ENCODE measurements around the gene UACA.

DNA sequence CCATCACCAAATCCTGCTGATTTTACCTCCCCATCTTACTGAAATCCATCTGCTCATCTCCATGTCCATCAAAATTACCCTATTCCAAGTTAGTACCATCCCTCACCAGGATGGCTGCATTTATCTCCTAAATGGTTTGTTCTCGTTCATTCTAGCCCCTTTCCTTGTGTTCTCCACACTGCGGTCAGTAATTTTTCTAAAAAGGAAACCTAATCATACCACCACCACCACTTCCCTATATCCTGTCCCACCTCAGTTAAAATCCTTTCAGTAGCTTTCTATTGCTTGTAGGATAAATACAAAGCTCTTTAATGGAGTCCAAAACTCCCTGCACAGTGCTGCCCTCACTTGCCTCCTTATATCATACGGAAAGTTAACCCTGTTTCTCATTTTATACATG is 51.1 kb downstream of the UACA start:
- no peak for TF ChIP-seq SRF (IDR thresholded peaks at IDR 0.05; ENCODE audit: low read depth, low read length)
- TF ChIP-seq, protein P1, sequence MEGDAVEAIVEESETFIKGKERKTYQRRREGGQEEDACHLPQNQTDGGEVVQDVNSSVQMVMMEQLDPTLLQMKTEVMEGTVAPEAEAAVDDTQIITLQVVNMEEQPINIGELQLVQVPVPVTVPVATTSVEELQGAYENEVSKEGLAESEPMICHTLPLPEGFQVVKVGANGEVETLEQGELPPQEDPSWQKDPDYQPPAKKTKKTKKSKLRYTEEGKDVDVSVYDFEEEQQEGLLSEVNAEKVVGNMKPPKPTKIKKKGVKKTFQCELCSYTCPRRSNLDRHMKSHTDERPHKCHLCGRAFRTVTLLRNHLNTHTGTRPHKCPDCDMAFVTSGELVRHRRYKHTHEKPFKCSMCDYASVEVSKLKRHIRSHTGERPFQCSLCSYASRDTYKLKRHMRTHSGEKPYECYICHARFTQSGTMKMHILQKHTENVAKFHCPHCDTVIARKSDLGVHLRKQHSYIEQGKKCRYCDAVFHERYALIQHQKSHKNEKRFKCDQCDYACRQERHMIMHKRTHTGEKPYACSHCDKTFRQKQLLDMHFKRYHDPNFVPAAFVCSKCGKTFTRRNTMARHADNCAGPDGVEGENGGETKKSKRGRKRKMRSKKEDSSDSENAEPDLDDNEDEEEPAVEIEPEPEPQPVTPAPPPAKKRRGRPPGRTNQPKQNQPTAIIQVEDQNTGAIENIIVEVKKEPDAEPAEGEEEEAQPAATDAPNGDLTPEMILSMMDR (IDR thresholded peaks at IDR 0.05; ENCODE audit: control extremely low read depth in 1 of 3, insufficient read depth in 1 of 3, low read depth in 1 of 3, low read length in 3 of 3) = no peak
- no peak for TF ChIP-seq SUZ12 (IDR thresholded peaks at IDR 0.05; ENCODE audit: low read length)
